ENCODE results near the gene MCMBP.

MCMBP gene

DNA sequence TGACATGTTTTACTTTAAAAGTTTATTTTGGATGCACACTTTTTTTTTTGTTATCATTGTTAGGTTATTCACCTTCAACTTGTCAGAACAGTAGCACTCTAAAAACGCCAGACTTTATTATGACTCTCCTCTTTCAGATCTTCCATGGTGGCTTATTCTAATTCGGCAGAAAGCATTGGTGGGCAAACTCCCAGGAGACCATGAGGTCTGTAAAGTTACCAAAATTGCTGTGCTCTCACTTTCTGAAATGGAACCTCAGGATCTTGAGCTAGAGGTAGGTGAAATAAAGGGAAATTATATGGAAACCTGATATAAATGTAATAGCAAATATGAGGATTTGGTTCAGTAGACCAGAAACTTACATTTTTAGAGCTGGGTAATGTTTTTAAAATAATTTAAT, 91.1 kb downstream of the MCMBP start:
- no peak for DNase-seq

GRCh38 chr10:119780879-119781480, 91.7 kb downstream of the MCMBP start:
- DNase-seq: no peak
